GM19455 (cell line): Measurements from ENCODE around the gene TIGD7.

Experiments used
- ATAC-seq: cut with Tn5 transposase; IDR thresholded peaks from one replicate; pipeline ENCODE4 v1.9.1; 2021; ENCODE audit not compliant: unreplicated experiment

The TIGD7 gene, protein sequence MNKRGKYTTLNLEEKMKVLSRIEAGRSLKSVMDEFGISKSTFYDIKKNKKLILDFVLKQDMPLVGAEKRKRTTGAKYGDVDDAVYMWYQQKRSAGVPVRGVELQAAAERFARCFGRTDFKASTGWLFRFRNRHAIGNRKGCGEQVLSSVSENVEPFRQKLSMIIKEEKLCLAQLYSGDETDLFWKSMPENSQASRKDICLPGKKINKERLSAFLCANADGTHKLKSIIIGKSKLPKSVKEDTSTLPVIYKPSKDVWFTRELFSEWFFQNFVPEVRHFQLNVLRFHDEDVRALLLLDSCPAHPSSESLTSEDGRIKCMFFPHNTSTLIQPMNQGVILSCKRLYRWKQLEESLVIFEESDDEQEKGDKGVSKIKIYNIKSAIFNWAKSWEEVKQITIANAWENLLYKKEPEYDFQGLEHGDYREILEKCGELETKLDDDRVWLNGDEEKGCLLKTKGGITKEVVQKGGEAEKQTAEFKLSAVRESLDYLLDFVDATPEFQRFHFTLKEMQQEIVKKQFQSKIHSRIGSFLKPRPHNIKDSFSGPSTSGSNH

DNA sequence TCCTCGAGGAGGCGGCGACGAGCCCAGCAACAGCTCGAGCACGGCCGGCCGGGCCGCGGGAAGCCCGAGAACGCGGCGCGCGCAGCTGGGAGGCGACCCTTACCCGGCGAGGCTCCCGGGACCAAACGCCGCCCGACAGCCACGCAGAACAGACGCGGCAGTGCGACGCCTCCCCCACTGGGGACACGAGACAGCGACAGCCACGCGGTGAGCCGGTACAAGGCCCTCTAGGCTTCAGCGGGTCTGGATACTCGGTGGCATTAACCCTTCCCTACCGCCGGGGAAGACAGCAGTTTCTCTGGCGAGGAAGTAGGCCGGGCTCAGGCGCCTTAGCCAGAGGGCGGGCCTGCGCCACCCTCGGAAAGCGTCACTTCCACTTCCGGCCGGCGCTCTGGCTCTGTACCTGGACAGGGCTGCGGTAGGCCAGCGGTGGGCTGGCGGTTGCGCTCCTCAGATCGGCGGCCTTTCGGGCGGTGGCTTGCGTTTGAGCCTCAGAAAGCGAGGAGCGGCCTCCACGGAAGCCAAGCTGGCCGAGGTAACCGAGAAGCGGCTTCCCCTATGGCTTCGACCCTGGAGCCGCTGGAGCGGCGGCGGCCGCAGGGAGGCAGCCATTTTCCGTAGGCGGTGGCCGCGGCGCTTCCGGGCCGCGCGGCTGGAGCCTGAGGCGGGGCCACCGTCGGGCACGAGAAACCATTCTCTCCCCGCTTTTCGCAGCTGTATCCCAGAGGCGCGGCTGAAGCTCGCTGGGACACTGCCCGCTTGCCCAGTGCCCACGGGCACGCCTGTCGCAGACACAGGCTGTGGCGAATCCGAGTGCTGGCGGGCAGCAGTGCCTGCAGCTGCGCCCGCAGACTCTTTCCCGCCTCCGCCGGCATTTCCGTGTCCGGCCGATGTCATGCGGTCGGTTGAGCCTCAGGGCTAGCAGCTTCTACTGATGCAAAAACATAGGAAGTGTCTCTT lies at the start of gene TIGD7, which contains the start of gene ZNF75A:
TSS of gene TIGD7 (minus strand) at position 322 of the 960 bp plus-strand sequence. CDS start 4,816 bp downstream, outside the sequence.
TSS of gene ZNF75A (plus strand) at position 389 of the 960 bp plus-strand sequence. CDS start 2,932 bp downstream, outside the sequence.
- peak; percentile 90 for ATAC-seq

DNA sequence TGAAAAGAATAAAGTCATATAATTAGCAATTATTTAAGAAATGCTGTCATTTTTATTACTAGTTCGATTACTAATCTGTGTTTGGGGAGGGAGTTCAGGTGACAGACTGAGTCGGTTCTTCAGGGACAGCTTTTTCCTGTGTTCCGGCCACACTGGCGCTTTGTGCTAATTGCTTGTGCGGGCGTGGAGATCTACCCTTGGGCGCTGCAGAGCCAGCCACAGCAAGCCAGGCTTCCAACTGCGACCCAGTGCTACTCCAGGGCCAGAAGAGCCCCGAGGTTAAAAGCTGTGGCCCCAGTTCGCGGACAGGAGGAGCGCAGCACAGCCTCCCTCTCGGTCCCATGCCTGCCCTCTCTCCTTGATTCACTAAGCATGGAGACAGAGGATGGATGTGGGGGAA lies 43.9 kb upstream of the TIGD7 start:
- ATAC-seq, result no peak

DNA sequence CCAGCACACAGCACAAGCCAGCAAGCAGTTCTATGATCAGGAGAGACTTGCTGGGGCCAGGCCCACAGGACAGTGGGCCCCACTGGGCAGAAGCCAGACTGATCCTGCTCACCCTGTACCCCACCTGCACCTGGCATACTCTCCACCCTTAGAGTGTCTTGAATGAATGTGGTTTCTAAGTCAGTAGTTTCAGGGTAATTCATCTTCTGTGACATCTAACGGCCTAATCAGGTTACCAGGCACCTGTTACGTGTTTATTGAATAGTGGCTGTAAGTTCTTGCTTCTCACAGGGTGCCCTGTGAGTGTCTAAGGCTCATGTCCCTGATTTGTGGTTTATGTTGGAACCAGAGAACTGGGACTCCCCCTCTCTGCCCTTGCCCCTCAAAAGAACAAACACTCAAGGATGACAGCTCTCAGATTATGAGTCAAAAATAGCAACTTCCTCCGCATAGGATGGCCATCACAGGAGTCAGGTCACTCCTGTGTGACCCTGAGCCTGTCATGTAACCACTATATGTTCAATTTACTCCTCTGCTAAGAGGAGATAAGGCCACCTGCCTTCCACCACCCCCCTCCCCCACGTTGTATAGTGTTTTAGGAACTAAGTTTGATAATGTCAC lies 43.4 kb upstream of the TIGD7 start:
- ATAC-seq, result no peak

DNA sequence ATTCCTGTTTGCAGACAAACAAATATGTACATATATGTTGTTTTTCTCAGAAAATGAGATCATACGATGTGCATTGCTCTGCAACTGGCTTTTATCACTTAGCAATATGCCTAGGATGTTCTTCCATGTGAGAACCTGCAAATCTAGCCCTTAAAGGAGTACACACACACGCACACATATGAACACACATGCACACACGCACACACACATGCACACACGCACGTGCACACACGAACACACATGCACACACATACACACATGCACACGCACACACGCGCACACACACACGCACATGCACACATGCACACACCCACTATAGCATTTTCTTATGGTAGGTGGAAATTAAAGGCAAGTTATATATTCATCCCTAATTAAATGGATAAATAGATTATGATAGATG lies 42.4 kb upstream of the TIGD7 start:
- ATAC-seq, result no peak

DNA sequence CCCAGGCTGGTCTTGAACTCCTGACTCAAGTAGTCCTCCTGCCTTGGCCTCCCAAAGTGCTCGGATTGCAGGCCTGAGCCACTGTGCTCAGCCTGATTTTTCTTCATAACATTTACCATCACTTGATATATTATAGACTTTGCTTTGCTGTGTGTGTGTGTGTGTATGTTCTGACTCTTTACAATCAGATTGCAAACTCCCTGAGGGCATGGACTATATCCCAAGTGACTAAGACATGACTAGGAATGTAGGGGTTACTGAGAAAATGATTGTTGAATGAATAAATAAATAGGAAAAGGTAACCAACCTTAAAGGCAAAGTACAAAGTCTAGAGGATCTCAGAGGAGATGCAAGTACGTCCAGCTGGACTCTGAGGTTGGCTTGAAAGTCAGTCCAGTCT lies 40.8 kb upstream of the TIGD7 start:
- no peak for ATAC-seq

DNA sequence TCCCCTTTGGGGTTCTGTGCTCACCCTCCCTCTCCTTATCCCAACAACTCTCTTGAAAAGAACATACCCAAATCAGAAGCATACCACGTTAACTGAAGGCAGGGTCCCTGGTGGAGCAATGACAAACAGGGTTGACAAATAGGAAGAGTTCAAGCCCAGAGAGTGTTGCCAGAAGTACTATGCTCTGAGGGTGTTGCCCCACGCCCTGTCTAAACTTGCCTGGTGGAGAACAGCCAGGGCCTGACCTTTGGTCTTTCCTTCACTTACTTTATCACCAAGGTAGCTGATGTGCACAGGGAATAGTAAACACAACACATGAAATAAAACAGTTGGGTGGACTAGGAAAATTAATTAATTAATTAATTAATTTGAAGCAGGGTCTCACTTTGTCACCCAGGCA lies 23.4 kb upstream of the TIGD7 start:
- no peak for ATAC-seq

DNA sequence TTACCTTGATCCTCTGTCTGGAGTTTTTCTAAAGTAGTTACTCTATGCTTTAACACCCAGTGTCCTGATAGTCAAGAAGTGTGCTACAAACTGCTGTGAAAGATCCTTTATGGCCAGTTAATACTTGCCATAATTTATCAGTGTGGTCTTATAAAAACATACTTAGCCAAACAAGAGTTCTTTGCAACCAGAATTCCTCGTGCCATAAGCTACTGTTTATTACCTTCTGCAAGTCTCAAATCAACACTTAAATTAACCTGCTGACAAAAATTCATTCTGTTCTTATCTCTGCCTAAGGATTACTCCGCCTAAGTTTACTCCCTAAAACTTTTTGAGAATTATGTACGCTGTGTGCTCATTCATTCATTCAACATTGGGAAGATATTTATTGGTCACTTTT lies 22.9 kb upstream of the TIGD7 start:
- ATAC-seq, result no peak

DNA sequence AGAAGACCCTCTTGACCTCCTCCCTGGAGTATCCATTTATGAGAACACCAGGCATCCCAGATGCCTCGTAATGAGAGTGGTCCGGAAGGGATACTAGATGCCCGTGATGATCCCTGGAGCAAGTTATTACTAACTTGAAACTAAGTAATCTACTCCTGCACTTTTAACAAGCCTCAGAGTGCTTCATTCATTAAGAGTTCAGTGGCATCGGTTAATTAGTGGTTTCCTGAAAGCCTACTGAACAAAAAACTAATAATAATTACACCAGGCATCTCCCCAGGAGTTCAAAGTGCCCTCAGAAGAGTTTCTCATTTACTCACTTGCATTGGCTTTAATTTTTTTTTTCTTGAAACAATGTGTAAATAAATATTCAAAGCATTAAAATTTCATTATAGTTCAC lies 22.3 kb upstream of the TIGD7 start:
- ATAC-seq, result no peak

DNA sequence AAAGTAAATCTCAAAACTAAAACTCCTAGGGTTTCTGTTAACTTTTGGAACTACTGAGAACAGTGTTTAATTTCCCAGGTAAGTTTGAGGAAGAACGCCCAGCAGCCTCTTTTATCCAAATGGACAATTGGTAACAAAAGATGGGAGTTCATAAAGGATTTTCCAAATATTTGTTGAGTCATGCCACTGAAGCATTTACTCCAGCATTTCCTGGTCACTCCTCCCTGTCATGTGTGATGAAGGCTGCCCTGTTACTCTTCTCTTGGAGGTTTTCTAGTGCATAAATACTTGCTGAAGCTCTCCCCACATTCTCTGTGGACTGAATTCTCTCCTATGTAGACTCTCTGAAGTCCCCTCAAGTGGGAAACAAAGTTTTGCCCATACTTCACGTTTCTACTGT lies 16.6 kb upstream of the TIGD7 start:
- ATAC-seq, result no peak

DNA sequence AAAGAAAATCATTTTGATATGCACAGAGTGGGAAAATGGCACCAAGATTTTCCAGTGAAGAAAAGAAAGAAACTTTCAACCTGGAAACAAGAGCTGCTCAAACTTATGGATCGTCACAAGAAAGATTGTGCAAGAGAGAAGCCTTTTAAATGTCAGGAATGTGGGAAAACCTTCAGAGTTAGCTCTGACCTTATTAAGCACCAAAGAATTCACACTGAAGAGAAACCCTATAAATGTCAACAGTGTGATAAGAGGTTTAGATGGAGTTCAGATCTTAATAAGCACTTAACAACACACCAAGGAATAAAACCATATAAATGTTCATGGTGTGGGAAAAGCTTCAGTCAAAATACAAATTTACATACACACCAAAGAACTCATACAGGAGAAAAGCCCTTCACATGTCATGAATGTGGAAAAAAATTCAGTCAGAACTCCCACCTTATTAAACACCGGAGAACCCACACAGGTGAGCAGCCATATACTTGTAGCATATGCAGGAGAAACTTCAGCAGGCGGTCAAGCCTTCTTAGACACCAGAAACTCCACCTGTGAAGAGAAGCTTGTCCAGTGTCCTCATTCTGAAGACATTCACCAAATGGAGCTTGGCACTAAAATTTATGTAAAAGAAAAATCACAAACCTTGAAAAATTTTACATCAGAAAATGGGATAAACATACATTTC lies 12.2 kb upstream of the TIGD7 start:
- ATAC-seq, result no peak

DNA sequence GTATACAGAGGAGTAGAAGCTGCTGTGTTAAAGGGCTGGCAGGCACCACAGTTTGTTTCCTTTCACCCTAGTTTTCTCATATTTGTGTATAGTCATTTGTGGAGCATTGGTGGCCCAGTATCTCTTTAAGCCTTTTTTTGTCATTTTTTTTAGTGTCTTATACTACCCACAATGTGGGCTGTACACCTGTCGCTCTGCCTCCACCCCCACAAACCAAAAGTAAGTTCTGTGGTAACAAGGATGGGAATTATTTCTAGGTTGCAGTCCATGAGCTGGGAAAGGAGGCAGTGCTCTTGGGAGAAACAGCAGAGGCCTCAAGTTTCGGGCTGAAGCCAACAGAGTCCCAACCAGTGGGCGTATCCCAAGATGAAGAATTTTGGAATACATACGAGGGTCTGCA lies 6.3 kb upstream of the TIGD7 start:
- ATAC-seq, result no peak

DNA sequence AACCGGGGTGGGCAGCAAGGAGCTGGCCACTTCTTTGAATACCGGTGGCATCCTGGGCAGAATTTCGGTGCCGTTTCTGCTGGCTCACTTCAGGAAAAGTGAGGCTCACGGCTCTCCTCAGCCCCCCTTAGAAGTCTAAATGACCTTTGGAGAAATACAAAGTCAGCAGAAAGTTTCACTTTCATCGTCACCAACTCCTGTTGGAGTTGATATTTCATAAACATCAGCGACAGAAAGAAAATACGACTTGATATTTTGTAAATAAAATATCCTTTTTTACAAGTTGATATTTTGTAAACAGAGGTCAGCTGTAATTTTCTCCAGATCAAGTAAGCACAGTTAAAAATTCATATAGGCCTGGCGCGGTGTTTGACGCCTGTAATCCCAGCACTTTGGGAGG lies 848 bp upstream of the TIGD7 start:
- no peak for ATAC-seq

DNA sequence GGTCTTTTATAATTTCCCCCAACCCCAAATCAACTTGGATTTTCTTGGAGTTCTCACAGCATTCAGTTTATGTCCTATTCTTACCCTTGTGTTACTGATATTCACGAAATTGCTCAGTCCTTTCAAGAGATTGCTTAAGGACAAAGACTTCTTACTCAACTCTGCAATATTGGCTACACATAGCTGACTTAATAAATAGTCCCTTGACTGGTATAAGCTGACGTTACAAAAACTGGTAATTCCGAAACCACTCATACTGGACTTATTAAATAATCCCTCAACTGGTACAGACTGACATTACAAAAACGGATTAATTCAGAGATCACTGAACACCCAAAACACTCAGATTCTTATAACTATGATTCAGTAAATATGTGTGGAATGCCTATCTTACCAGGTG lies 860 bp downstream of the TIGD7 start:
- ATAC-seq, result no peak

DNA sequence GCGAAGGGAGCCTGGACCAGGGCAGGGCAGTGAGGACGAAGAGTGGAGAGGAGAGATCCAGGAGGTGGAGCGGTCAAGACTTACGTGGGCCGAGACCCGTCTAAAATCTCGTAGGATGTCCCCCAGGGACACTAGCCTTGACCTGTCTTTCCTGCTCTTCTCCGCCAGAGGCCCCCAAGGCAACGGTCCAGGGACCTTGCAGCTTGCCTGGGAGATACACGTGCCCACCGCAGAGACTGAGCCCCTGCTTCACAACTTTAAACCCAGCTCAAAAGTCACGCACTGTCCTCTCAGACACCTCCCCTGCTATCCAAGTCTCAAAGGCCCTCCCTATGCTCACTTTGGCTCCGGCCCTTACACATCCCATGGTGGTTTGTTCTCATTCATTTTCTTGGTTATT lies 9.4 kb downstream of the TIGD7 start:
- no peak for ATAC-seq

DNA sequence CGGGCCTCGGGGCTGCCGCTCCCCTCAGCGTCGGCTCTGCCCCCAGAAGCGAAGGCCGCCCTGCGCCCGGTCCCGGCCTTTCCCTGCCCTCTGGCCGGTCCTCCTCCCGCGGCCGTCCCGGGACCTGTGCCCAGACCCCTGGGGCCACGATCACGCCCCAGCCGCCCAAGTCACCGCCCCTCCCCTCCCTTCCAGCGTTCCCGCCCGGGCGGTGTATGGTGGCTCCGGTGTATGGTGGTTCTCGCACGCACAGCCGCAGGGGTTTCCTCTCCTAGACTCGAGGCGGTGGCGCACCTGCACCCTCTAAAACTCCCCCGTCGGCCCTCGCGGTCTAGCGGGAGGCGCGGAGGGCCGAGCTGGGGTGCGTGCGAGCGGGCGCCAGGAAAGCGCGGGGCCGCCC lies 10.0 kb downstream of the TIGD7 start:
- ATAC-seq, result no peak

DNA sequence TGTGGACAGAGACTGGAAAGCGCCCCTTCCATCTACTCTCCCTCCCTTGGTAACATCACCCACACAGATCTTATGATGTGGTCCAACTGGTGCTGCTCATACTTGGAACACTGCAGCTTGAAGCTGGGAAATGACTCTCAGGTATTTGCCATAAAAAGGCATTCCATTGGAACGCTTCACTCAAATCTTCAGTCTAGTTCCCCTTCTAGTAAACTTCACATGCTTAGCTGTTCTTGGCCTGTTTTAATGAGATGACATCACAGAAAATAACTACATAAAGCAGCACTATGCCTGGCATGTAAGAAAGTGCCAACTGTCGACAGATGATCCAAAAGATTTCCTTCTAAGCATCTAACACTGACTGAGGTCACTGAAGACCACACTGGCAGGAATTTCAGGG lies 12.6 kb downstream of the TIGD7 start:
- no peak for ATAC-seq

DNA sequence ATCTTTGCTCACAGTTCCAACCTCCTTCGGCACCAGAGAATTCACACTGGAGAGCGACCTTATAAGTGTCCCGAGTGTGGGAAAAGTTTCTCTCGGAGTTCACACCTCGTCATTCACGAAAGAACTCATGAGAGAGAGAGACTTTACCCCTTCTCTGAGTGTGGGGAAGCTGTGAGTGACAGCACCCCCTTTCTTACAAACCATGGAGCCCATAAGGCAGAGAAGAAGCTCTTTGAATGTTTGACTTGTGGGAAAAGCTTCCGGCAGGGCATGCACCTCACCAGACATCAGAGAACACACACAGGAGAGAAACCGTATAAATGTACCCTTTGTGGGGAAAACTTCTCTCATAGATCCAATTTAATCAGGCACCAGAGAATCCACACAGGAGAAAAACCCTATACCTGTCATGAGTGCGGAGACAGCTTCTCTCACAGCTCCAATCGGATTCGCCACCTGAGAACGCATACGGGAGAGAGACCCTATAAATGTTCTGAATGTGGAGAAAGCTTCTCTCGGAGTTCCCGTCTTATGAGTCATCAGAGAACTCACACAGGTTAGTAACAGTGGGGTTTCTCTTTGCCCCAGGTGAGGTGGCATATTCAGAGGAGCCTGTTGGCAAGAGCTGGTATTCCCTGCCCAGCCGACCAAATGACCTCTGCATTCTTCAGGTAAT lies 15.1 kb downstream of the TIGD7 start:
- no peak for ATAC-seq

DNA sequence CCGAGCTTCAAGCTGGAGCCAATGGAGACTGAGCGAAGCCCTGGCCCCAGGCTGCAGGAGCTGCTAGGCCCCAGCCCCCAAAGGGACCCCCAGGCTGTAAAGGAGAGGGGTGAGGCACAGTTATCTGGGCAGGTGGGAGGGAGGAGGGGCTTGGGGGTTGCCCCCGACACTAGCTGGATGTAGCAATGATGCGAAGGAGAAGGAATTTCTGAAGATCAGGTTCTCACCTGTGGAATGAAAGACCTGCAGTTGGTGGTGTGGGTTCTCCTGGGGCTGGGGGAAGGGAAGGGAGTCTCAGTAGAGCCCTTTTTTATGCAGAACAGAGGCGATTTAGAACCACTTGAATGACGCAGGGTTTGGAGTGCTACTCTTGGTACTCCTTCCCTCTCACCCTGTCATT lies 20.1 kb downstream of the TIGD7 start:
- no peak for ATAC-seq

DNA sequence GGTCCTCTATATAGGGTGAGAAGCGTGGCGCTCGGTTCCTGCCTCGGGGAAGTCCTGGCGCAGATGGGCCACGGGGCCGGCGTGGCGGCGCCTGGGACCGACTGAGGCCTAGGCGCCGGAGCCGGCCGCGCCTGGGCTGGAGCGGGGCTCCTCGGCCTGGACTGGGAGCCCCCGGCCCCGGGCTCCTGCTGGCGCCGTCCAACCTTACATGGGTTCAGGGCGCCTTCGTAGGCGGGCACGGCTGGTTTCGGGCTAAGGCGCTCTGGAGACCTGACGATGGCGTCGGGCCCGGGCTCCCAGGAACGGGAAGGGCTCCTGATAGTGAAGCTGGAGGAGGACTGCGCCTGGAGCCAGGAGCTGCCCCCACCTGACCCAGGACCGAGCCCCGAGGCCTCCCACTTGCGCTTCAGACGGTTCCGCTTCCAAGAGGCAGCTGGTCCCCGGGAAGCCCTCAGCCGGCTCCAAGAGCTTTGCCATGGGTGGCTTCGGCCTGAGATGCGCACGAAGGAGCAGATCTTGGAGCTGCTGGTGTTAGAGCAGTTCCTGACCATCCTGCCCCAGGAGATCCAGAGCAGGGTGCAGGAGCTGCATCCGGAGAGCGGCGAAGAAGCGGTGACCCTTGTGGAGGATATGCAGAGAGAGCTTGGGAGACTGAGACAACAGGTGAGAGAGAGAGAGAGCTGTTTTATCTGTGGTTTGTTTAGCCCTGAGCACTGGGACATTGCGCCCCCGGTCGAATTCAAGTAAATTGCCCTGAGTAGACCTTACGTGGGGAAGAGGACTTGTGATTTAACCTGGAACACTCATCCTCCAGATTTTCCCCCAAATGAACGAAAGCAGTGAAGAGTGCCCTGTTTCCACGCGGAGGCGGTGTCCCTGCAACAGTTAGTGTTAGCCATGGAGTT lies 21.4 kb downstream of the TIGD7 start:
- ATAC-seq, result no peak
